ENCODE measurements around the gene SPATS1. TPM values are rescaled to one million over a fixed set of nuclear protein-coding genes. Genes with fewer than 3 reads are reported as not detected.

The SPATS1 gene
- polyA plus RNA-seq, 2 of the 4 experiments (the other 2 are of a cell fraction) = not detected

GRCh38 chr6:44333273-44333919, 9.1 kb upstream of the SPATS1 start:
- WGBS (ENCODE audit: missing lambda C conversion rate) = 48% methylated on average over 11 of the region's 11 CpGs
- Histone ChIP-seq H3K9me3 (no peaks in the 10 kb centered on the region), H3K4me3 (no peak overlapping the region), H3K4me2 (no peak overlapping the region), H3K4me1 (no peaks in the 10 kb centered on the region), H3K27ac (no peak overlapping the region)
- CTCF ChIA-PET = interaction anchor here (0.8 to 7.2 kb wide), 8 partner anchors 11 to 237 kb away, joined by 3 to 181 read pairs (median 5); partner anchors contain the start of genes NFKBIE and TMEM151B
- POLR2A ChIA-PET = no interaction called here
- no peak for FAIRE-seq
- no peak for DNase-seq (ENCODE audit: low read depth in 1 of 2, low spot score in 1 of 2)
- no peak for TF ChIP-seq ZSCAN20 (CRISPR knock-in tag; IDR thresholded peaks at IDR 0.05)
- TF ChIP-seq USF2 (IDR thresholded peaks at IDR 0.05) = 0 out of 2 replicates have a peak, but pooled peaks have one; percentile 15
- no peak for ATAC-seq

- TF ChIP-seq CBX2 (IDR thresholded peaks at IDR 0.05; ENCODE audit: borderline replicate concordance, low read depth) (no peak), TP53 (CRISPR knock-in tag; IDR thresholded peaks at IDR 0.05) (no peak), RNF2 (IDR thresholded peaks at IDR 0.05; ENCODE audit: borderline replicate concordance, low read depth) (no peak), ZNF302 (CRISPR knock-in tag; IDR thresholded peaks at IDR 0.05) (no peak), EP300 (IDR thresholded peaks at IDR 0.05) (no peak), EHF (CRISPR knock-in tag; IDR thresholded peaks at IDR 0.05) (no peak), MYC (IDR thresholded peaks at IDR 0.05; ENCODE audit: borderline replicate concordance, low read length) (no peak), HMGXB4 (CRISPR knock-in tag; IDR thresholded peaks at IDR 0.05; ENCODE audit: borderline replicate concordance) (no peak), ATOH8 (CRISPR knock-in tag; IDR thresholded peaks at IDR 0.05; ENCODE audit: low read depth) (no peak), GATA3 (IDR thresholded peaks at IDR 0.05; ENCODE audit: borderline replicate concordance) (no peak), NFE2L2 (conservative IDR thresholded peaks at IDR 0.05; ENCODE audit: low read length) (no peak), ELK1 (IDR thresholded peaks at IDR 0.05; ENCODE audit: low read depth, low read length) (no peak), SMC3 (IDR thresholded peaks at IDR 0.05) (no peak), FOSB (CRISPR knock-in tag; IDR thresholded peaks at IDR 0.05) (no peak), MAFK (IDR thresholded peaks at IDR 0.05; ENCODE audit: partially characterized antibody) (no peak)
- WGBS (ENCODE audit: missing lambda C conversion rate) = 59% methylated on average over 4 of the region's 5 CpGs
- ATAC-seq (no peak), FAIRE-seq (no peak), DNase-seq (ENCODE audit: low read depth in 1 of 2, low spot score in 1 of 2) (no peak)
- POLR2A ChIA-PET = no interaction called here
- no peak overlapping the region for H3K27ac ChIP-seq
- no peak overlapping the region for H3K4me2 ChIP-seq
- CTCF ChIA-PET = interaction anchor here (0.8 to 7.2 kb wide), 7 partner anchors 10 to 237 kb away, joined by 3 to 181 read pairs (median 4); partner anchors contain the start of genes NFKBIE and TMEM151B
- no peaks in the 10 kb centered on the region for H3K9me3 ChIP-seq
- H3K4me3 ChIP-seq = no peak overlapping the region
- H3K4me1 ChIP-seq = no peaks in the 10 kb centered on the region
Measured at GRCh38 chr6:44333942-44334341, 8.5 kb upstream of the SPATS1 start.

GRCh38 chr6:44335631-44336030, 6.8 kb upstream of the SPATS1 start:
- no peak for ATAC-seq
- no peak for FAIRE-seq
- 28% methylated on average over 1 of the region's 1 CpG for WGBS (ENCODE audit: missing lambda C conversion rate)
- Histone ChIP-seq H3K4me1 (no peaks in the 10 kb centered on the region), H3K9me3 (no peaks in the 10 kb centered on the region), H3K4me3 (no peak overlapping the region), H3K27ac (no peak overlapping the region), H3K4me2 (no peak overlapping the region)
- POLR2A ChIA-PET = no interaction called here
- TF ChIP-seq EP300 (IDR thresholded peaks at IDR 0.05) (no peak), BCL3 (IDR thresholded peaks at IDR 0.05) (no peak), E2F6 (IDR thresholded peaks at IDR 0.05; ENCODE audit: borderline replicate concordance, low read depth) (no peak), ZFP36 (IDR thresholded peaks at IDR 0.05; ENCODE audit: borderline replicate concordance, partially characterized antibody) (no peak), ELK1 (IDR thresholded peaks at IDR 0.05; ENCODE audit: low read depth, low read length) (no peak)
- no peak for DNase-seq (ENCODE audit: low read depth in 1 of 2, low spot score in 1 of 2)
- CTCF ChIA-PET = interaction anchor here (0.8 to 7.2 kb wide), 6 partner anchors 10 to 67 kb away, joined by 3 to 181 read pairs (median 3); partner anchors contain the start of genes NFKBIE and TMEM151B
